SK-N-SH treated with all-trans-retinoic acid at 6 μM for 48 hours (cell line): ENCODE measurements around the gene MTCL1.

Source experiments
- ATAC-seq: fragments of 200-7000 bp; cut with Tn5 transposase; 3 replicates; pipeline ENCODE4 v1.9.1; 2020; ENCODE audit warnings: mild to moderate bottlenecking, moderate library complexity
- ARNTL ChIP-seq: fragments of 450-650 bp; formaldehyde crosslinking; IDR thresholded peaks from 2 replicates; pipeline ENCODE4 v1.5.0; 2020; ENCODE audit warnings: low read depth, mild to moderate bottlenecking, moderate library complexity, borderline replicate concordance
- BACH2 ChIP-seq: fragments of 250-450 bp; sonication (Bioruptor Pico); IDR thresholded peaks from 2 replicates; pipeline ENCODE4 v1.9.0; 2021; ENCODE audit warnings: mild to moderate bottlenecking, borderline replicate concordance
- CREB5 ChIP-seq: fragments of 250-450 bp; sonication (Bioruptor Pico); IDR thresholded peaks from 2 replicates; pipeline ENCODE4 v1.5.1; 2020; ENCODE audit warnings: low read depth, mild to moderate bottlenecking, moderate library complexity
- CSDC2 ChIP-seq: fragments of 250-450 bp; sonication (Bioruptor Pico); IDR thresholded peaks from 2 replicates; pipeline ENCODE4 v1.5.0; 2020; ENCODE audit warnings: mild to moderate bottlenecking, moderate library complexity
- CSRNP3 ChIP-seq: fragments of 250-450 bp; sonication (Bioruptor Pico); IDR thresholded peaks from 2 replicates; pipeline ENCODE4 v1.5.1; 2021; ENCODE audit warnings: mild to moderate bottlenecking, moderate library complexity
- ESRRG ChIP-seq: fragments of 250-450 bp; sonication (Bioruptor Pico); IDR thresholded peaks from 2 replicates; pipeline ENCODE4 v1.6.1; 2021; ENCODE audit warnings: mild to moderate bottlenecking
- ISL1 ChIP-seq: fragments of 250-450 bp; sonication (Bioruptor Pico); IDR thresholded peaks from 2 replicates; pipeline ENCODE4 v2.1.2; 2022; ENCODE audit warnings: mild to moderate bottlenecking, moderate library complexity
- OSR1 ChIP-seq: fragments of 250-450 bp; sonication (Bioruptor Pico); IDR thresholded peaks from 2 replicates; pipeline ENCODE4 v1.8.0; 2022; ENCODE audit warnings: moderate library complexity, mild to moderate bottlenecking, inconsistent platforms
- PATZ1 ChIP-seq: fragments of 250-450 bp; sonication (Bioruptor Pico); IDR thresholded peaks from 2 replicates; pipeline ENCODE4 v1.8.0; 2020; ENCODE audit warnings: mild to moderate bottlenecking, moderate library complexity, borderline replicate concordance
- POU6F1 ChIP-seq: fragments of 250-450 bp; sonication (Bioruptor Pico); IDR thresholded peaks from 2 replicates; pipeline ENCODE4 v1.8.0; 2021; ENCODE audit warnings: low read depth, mild to moderate bottlenecking, moderate library complexity, borderline replicate concordance
- PPARA ChIP-seq: fragments of 250-450 bp; sonication (Bioruptor Pico); IDR thresholded peaks from 2 replicates; pipeline ENCODE4 v1.5.0; 2020; ENCODE audit warnings: mild to moderate bottlenecking, borderline replicate concordance
- RARB ChIP-seq: fragments of 250-450 bp; sonication (Bioruptor Pico); IDR thresholded peaks from 2 replicates; pipeline ENCODE4 v1.8.0; 2021; ENCODE audit warnings: mild to moderate bottlenecking, moderate library complexity
- SNAI2 ChIP-seq: fragments of 250-450 bp; sonication (Bioruptor Pico); IDR thresholded peaks from 2 replicates; pipeline ENCODE4 v1.5.0; 2020; ENCODE audit warnings: mild to moderate bottlenecking, moderate library complexity
- TCF4 ChIP-seq: fragments of 250-450 bp; sonication (Bioruptor Pico); IDR thresholded peaks from 2 replicates; pipeline ENCODE4 v1.8.0; 2021; ENCODE audit warnings: mild to moderate bottlenecking, moderate library complexity, borderline replicate concordance
- TSHZ2 ChIP-seq: fragments of 250-450 bp; sonication (Bioruptor Pico); IDR thresholded peaks from 2 replicates; pipeline ENCODE4 v1.5.0; 2020; ENCODE audit warnings: mild to moderate bottlenecking, moderate library complexity
- ZC3H10 ChIP-seq: fragments of 250-450 bp; sonication (Bioruptor Pico); IDR thresholded peaks from 2 replicates; pipeline ENCODE4 v1.5.1; 2021; ENCODE audit warnings: mild to moderate bottlenecking, moderate library complexity
- ZFP3 ChIP-seq: fragments of 250-450 bp; sonication (Bioruptor Pico); IDR thresholded peaks from 2 replicates; pipeline ENCODE4 v1.5.0; 2020; ENCODE audit warnings: mild to moderate bottlenecking, moderate library complexity
- ZFP30 ChIP-seq: fragments of 450-650 bp; formaldehyde crosslinking; IDR thresholded peaks from 2 replicates; pipeline ENCODE4 v1.5.0; 2022; ENCODE audit warnings: mild to moderate bottlenecking, moderate library complexity
- ZNF565 ChIP-seq: fragments of 450-650 bp; formaldehyde crosslinking; conservative IDR thresholded peaks from 2 replicates; pipeline ENCODE4 v1.5.0; 2020; ENCODE audit warnings: low read depth, mild to moderate bottlenecking, moderate library complexity
- ZNF70 ChIP-seq: fragments of 450-650 bp; formaldehyde crosslinking; IDR thresholded peaks from 2 replicates; pipeline ENCODE4 v1.5.0; 2020; ENCODE audit warnings: mild to moderate bottlenecking, moderate library complexity
- ZNF8 ChIP-seq: fragments of 450-650 bp; formaldehyde crosslinking; IDR thresholded peaks from 2 replicates; pipeline ENCODE4 v1.5.0; 2020; ENCODE audit warnings: mild to moderate bottlenecking, moderate library complexity

Gene MTCL1

GRCh38 chr18:8858888-8859511 lies 153.6 kb downstream of the MTCL1 start:
- TF ChIP-seq ZNF565 (CRISPR knock-in tag): no peak
- TF ChIP-seq SNAI2 (CRISPR knock-in tag): no peak
- no peak for TF ChIP-seq CREB5
- TF ChIP-seq ESRRG (CRISPR knock-in tag): no peak
- no peak for TF ChIP-seq RARB (CRISPR knock-in tag)
- TF ChIP-seq TSHZ2: no peak
- TF ChIP-seq POU6F1 (CRISPR knock-in tag): no peak
- TF ChIP-seq ZNF8: no peak
- no peak for TF ChIP-seq PPARA (CRISPR knock-in tag)
- TF ChIP-seq BACH2 (CRISPR knock-in tag): no peak
- ATAC-seq: peak; percentile 81

GRCh38 chr18:8860845-8861642 lies 155.7 kb downstream of the MTCL1 start:
- ATAC-seq: no peak
- no peak for TF ChIP-seq ZNF70 (CRISPR knock-in tag)
- TF ChIP-seq RARB (CRISPR knock-in tag): no peak
- TF ChIP-seq ZFP3 (CRISPR knock-in tag): no peak
- TF ChIP-seq CREB5: no peak
- TF ChIP-seq CSDC2 (CRISPR knock-in tag): no peak
- no peak for TF ChIP-seq PATZ1
- TF ChIP-seq SNAI2 (CRISPR knock-in tag): no peak
- TF ChIP-seq OSR1 (CRISPR knock-in tag): no peak
- TF ChIP-seq ESRRG (CRISPR knock-in tag): no peak
- TF ChIP-seq TCF4 (CRISPR knock-in tag): no peak
- TF ChIP-seq ZNF8: no peak
- no peak for TF ChIP-seq TSHZ2
- TF ChIP-seq ZC3H10 (CRISPR knock-in tag): no peak
- TF ChIP-seq PPARA (CRISPR knock-in tag): no peak
- TF ChIP-seq ISL1 (CRISPR knock-in tag): no peak
- no peak for TF ChIP-seq ZFP30 (CRISPR knock-in tag)
- no peak for TF ChIP-seq BACH2 (CRISPR knock-in tag)
- no peak for TF ChIP-seq ARNTL (CRISPR knock-in tag)
- TF ChIP-seq CSRNP3 (CRISPR knock-in tag): no peak
- TF ChIP-seq, all 23 proteins: peak for 0
